Measurements from ENCODE around the gene GATD1.

GATD1 gene

GRCh38 chr11:776561-777287, 563 bp downstream of the GATD1 start:
- peak overlapping the region; percentile 91 for H3K4me3 ChIP-seq (ENCODE audit: low read depth, low read length)

GRCh38 chr11:776263-776560, 1.1 kb downstream of the GATD1 start:
- Histone ChIP-seq H3K4me1 (ENCODE audit: control insufficient read depth in 1 of 2, insufficient read depth in 2 of 2, low read length in 2 of 2) (peaks cover 17 to 32% of the 10 kb centered on the region in 2 experiments), H3K79me1 (ENCODE audit: low read length) (peaks cover 11% of the 10 kb centered on the region), H3K14ac (ENCODE audit: low read length) (peak overlapping the region; percentile 75), H2AFZ (ENCODE audit: insufficient read depth, low read length, poor library complexity) (peak overlapping the region; percentile 50), H3K18ac (ENCODE audit: low read length) (no peak overlapping the region), H2AK5ac (ENCODE audit: low read length) (no peak overlapping the region), H3K4me2 (ENCODE audit: low read length) (peak overlapping the region; percentile 82), H4K12ac (ENCODE audit: low read depth, low read length) (no peak overlapping the region), H3K27me3 (ENCODE audit: insufficient read depth, low read length) (no peaks in the 10 kb centered on the region), H2BK120ac (ENCODE audit: insufficient read depth, low read length, poor library complexity) (no peak overlapping the region), H3K36me3 (ENCODE audit: control insufficient read depth in 1 of 2, insufficient read depth in 2 of 2, low read length in 2 of 2) (peaks cover 37 to 39% of the 10 kb centered on the region in 2 experiments), H3K9me3 (ENCODE audit: insufficient read depth, low read depth, low read length) (no peaks in the 10 kb centered on the region), H3K9ac (ENCODE audit: low read length) (no peak overlapping the region), H3K79me2 (ENCODE audit: control insufficient read depth, insufficient read depth, low read length, poor library complexity) (peaks cover 20% of the 10 kb centered on the region), H3K27ac (ENCODE audit: low read depth, low read length) (no peak overlapping the region), H2BK5ac (ENCODE audit: low read depth, low read length, poor library complexity) (no peak overlapping the region), H4K8ac (ENCODE audit: low read depth, low read length) (no peak overlapping the region), H3K4me3 (ENCODE audit: low read depth, low read length) (peak overlapping the region; percentile 91), H3K4ac (ENCODE audit: low read depth, low read length) (peak overlapping the region; percentile 93), H3K23ac (ENCODE audit: low read length) (no peak overlapping the region), H2BK12ac (ENCODE audit: low read length) (no peak overlapping the region), H4K91ac (ENCODE audit: low read depth, low read length) (peak overlapping the region; percentile 82)
- WGBS (ENCODE audit: extremely low coverage, insufficient coverage, insufficient read length): no CpG with 5 or more reads among the region's 11 CpGs
- no peak for DNase-seq

More at GRCh38 chr11:776561-777287, 563 bp downstream of the GATD1 start:
- Histone ChIP-seq H3K27ac (ENCODE audit: low read depth, low read length) (peak overlapping the region; percentile 89), H3K9me3 (ENCODE audit: insufficient read depth, low read depth, low read length) (no peaks in the 10 kb centered on the region), H4K8ac (ENCODE audit: low read depth, low read length) (peak overlapping the region; percentile 52), H3K18ac (ENCODE audit: low read length) (peak overlapping the region; percentile 84), H3K4ac (ENCODE audit: low read depth, low read length) (peak overlapping the region; percentile 93), H3K79me1 (ENCODE audit: low read length) (peaks cover 11% of the 10 kb centered on the region), H2BK120ac (ENCODE audit: insufficient read depth, low read length, poor library complexity) (peak overlapping the region; percentile 88), H3K9ac (ENCODE audit: low read length) (peak overlapping the region; percentile 86), H2AFZ (ENCODE audit: insufficient read depth, low read length, poor library complexity) (peak overlapping the region; percentile 50), H3K36me3 (ENCODE audit: control insufficient read depth in 1 of 2, insufficient read depth in 2 of 2, low read length in 2 of 2) (peaks cover 32 to 34% of the 10 kb centered on the region in 2 experiments), H2BK5ac (ENCODE audit: low read depth, low read length, poor library complexity) (peak overlapping the region; percentile 87), H3K4me1 (ENCODE audit: control insufficient read depth in 1 of 2, insufficient read depth in 2 of 2, low read length in 2 of 2) (peaks cover 17 to 31% of the 10 kb centered on the region in 2 experiments), H2AK5ac (ENCODE audit: low read length) (peak overlapping the region; percentile 98), H3K79me2 (ENCODE audit: control insufficient read depth, insufficient read depth, low read length, poor library complexity) (peaks cover 20% of the 10 kb centered on the region), H3K23ac (ENCODE audit: low read length) (no peak overlapping the region), H3K14ac (ENCODE audit: low read length) (peak overlapping the region; percentile 75), H3K27me3 (ENCODE audit: insufficient read depth, low read length) (no peaks in the 10 kb centered on the region), H4K91ac (ENCODE audit: low read depth, low read length) (peak overlapping the region; percentile 82), H2BK12ac (ENCODE audit: low read length) (peak overlapping the region; percentile 21), H3K4me2 (ENCODE audit: low read length) (peak overlapping the region; percentile 82), H4K12ac (ENCODE audit: low read depth, low read length) (peak overlapping the region; percentile 73)
- peak in 1 of 2 donors; percentile 39 for DNase-seq
- WGBS (ENCODE audit: extremely low coverage, insufficient coverage, insufficient read length): no CpG with 5 or more reads among the region's 65 CpGs

GRCh38 chr11:774873-775592, 2.3 kb downstream of the GATD1 start:
- peaks cover 2% of the 10 kb centered on the region for H3K9me3 ChIP-seq (ENCODE audit: insufficient read depth, low read depth, low read length)
- no peaks in the 10 kb centered on the region for H3K27me3 ChIP-seq (ENCODE audit: insufficient read depth, low read length)
- H3K4me1 ChIP-seq (ENCODE audit: control insufficient read depth in 1 of 2, insufficient read depth in 2 of 2, low read length in 2 of 2): peaks cover 17 to 32% of the 10 kb centered on the region in 2 experiments
- peak overlapping the region; percentile 70 for H3K4ac ChIP-seq (ENCODE audit: low read depth, low read length)
- no peak overlapping the region for H2AK5ac ChIP-seq (ENCODE audit: low read length)
- no peak overlapping the region for H3K4me3 ChIP-seq (ENCODE audit: low read depth, low read length)
- peaks cover 11% of the 10 kb centered on the region for H3K79me1 ChIP-seq (ENCODE audit: low read length)
- WGBS (ENCODE audit: extremely low coverage, insufficient coverage, insufficient read length): no CpG with 5 or more reads among the region's 20 CpGs
- no peak overlapping the region for H4K12ac ChIP-seq (ENCODE audit: low read depth, low read length)
- no peak overlapping the region for H2AFZ ChIP-seq (ENCODE audit: insufficient read depth, low read length, poor library complexity)
- no peak overlapping the region for H4K91ac ChIP-seq (ENCODE audit: low read depth, low read length)
- no peak overlapping the region for H4K8ac ChIP-seq (ENCODE audit: low read depth, low read length)
- H3K9ac ChIP-seq (ENCODE audit: low read length): no peak overlapping the region
- H2BK120ac ChIP-seq (ENCODE audit: insufficient read depth, low read length, poor library complexity): no peak overlapping the region
- no peak for DNase-seq
- no peak overlapping the region for H3K4me2 ChIP-seq (ENCODE audit: low read length)
- no peak overlapping the region for H2BK12ac ChIP-seq (ENCODE audit: low read length)
- no peak overlapping the region for H3K18ac ChIP-seq (ENCODE audit: low read length)
- H3K79me2 ChIP-seq (ENCODE audit: control insufficient read depth, insufficient read depth, low read length, poor library complexity): peaks cover 20% of the 10 kb centered on the region
- H3K36me3 ChIP-seq (ENCODE audit: control insufficient read depth in 1 of 2, insufficient read depth in 2 of 2, low read length in 2 of 2): peaks cover 46% of the 10 kb centered on the region in 2 experiments
- no peak overlapping the region for H2BK5ac ChIP-seq (ENCODE audit: low read depth, low read length, poor library complexity)
- no peak overlapping the region for H3K27ac ChIP-seq (ENCODE audit: low read depth, low read length)
- H3K23ac ChIP-seq (ENCODE audit: low read length): no peak overlapping the region
- H3K14ac ChIP-seq (ENCODE audit: low read length): no peak overlapping the region

- H3K14ac ChIP-seq (ENCODE audit: low read length): no peak overlapping the region
- H3K9ac ChIP-seq (ENCODE audit: low read length): no peak overlapping the region
- WGBS (ENCODE audit: extremely low coverage, insufficient coverage, insufficient read length): no CpG with 5 or more reads among the region's 9 CpGs
- H3K4ac ChIP-seq (ENCODE audit: low read depth, low read length): no peak overlapping the region
- H4K91ac ChIP-seq (ENCODE audit: low read depth, low read length): no peak overlapping the region
- H3K4me1 ChIP-seq (ENCODE audit: control insufficient read depth in 1 of 2, insufficient read depth in 2 of 2, low read length in 2 of 2): peaks cover 15 to 32% of the 10 kb centered on the region in 2 experiments
- no peak overlapping the region for H3K4me2 ChIP-seq (ENCODE audit: low read length)
- peaks cover 20% of the 10 kb centered on the region for H3K79me2 ChIP-seq (ENCODE audit: control insufficient read depth, insufficient read depth, low read length, poor library complexity)
- H3K18ac ChIP-seq (ENCODE audit: low read length): no peak overlapping the region
- H3K36me3 ChIP-seq (ENCODE audit: control insufficient read depth in 1 of 2, insufficient read depth in 2 of 2, low read length in 2 of 2): peaks cover 44 to 46% of the 10 kb centered on the region in 2 experiments
- H2AK5ac ChIP-seq (ENCODE audit: low read length): no peak overlapping the region
- no peak for DNase-seq
- peaks cover 2% of the 10 kb centered on the region for H3K9me3 ChIP-seq (ENCODE audit: insufficient read depth, low read depth, low read length)
- no peak overlapping the region for H2AFZ ChIP-seq (ENCODE audit: insufficient read depth, low read length, poor library complexity)
- no peak overlapping the region for H2BK5ac ChIP-seq (ENCODE audit: low read depth, low read length, poor library complexity)
- no peak overlapping the region for H2BK12ac ChIP-seq (ENCODE audit: low read length)
- H4K12ac ChIP-seq (ENCODE audit: low read depth, low read length): no peak overlapping the region
- no peak overlapping the region for H3K4me3 ChIP-seq (ENCODE audit: low read depth, low read length)
- no peak overlapping the region for H2BK120ac ChIP-seq (ENCODE audit: insufficient read depth, low read length, poor library complexity)
- no peak overlapping the region for H3K23ac ChIP-seq (ENCODE audit: low read length)
- no peaks in the 10 kb centered on the region for H3K27me3 ChIP-seq (ENCODE audit: insufficient read depth, low read length)
- no peak overlapping the region for H4K8ac ChIP-seq (ENCODE audit: low read depth, low read length)
- peaks cover 11% of the 10 kb centered on the region for H3K79me1 ChIP-seq (ENCODE audit: low read length)
- no peak overlapping the region for H3K27ac ChIP-seq (ENCODE audit: low read depth, low read length)
These were observed 3.5 kb downstream of the GATD1 start for GRCh38 chr11:773830-774229.
